ENCODE results near the gene ALPK1. TPM values are rescaled to one million over a fixed set of nuclear protein-coding genes. Genes with fewer than 3 reads are reported as not detected.

The ALPK1 gene
- total RNA-seq, 4 donors from 2014 or later, result 17.1 to 34.8 (median 25.8) TPM

- TF ChIP-seq CTCF (IDR thresholded peaks at IDR 0.05; ENCODE audit: low read depth), result no peak
Measured at GRCh38 chr4:112402098-112402497, 104.9 kb downstream of the ALPK1 start.

GRCh38 chr4:112403101-112403945, 106.2 kb downstream of the ALPK1 start:
- no peak for TF ChIP-seq CTCF (IDR thresholded peaks at IDR 0.05; ENCODE audit: low read depth)

DNA sequence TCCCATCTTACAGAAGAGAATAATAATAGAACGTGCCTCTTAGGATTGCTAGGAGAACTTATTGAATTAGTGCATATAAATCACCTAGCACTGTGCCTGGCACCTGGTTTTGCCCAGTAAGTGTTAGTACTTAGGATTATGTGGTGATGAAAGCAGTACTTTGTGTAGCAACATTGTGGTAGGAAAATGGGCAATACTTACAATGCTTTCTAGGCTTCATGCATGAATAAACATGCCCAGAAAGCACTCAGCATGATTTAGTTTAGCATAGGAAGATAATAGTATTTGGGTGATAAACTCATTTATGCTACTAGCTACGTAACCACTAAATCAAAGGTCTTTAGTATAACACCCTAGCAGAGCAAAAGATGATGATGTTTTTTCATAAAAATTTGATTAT, 113.2 kb downstream of the ALPK1 start:
- TF ChIP-seq CTCF (IDR thresholded peaks at IDR 0.05; ENCODE audit: low read depth), result no peak

- TF ChIP-seq CTCF (IDR thresholded peaks at IDR 0.05; ENCODE audit: low read depth), result no peak
Measured at GRCh38 chr4:112410804-112411203, 113.6 kb downstream of the ALPK1 start.

- TF ChIP-seq CTCF (IDR thresholded peaks at IDR 0.05; ENCODE audit: low read depth), result no peak
Measured at GRCh38 chr4:112411781-112412550, 114.8 kb downstream of the ALPK1 start.

DNA sequence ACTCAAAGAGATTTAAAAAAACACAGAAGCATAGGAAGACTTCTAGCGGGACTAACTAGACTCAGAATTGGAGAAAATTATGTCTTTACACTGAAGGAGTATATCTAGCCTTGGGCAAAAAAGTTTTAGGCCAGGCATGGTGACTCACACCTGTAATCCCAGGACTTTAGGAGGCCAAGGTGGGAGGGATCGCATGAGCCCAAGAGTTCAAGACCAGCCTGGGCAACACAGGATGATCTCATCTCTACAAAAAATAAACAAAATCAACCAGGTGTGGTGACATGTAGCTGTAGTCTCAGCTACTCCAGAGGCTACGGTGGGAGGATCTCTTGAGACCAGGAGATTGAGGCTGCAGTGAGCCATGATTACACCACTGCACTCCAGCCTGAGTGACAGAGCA, 119.3 kb downstream of the ALPK1 start:
- TF ChIP-seq CTCF (IDR thresholded peaks at IDR 0.05; ENCODE audit: low read depth), result no peak

GRCh38 chr4:112418092-112418491, 120.9 kb downstream of the ALPK1 start:
- TF ChIP-seq CTCF (IDR thresholded peaks at IDR 0.05; ENCODE audit: low read depth), result no peak
